ENCODE measurements around the gene RASSF7. TPM values are rescaled to one million over a fixed set of nuclear protein-coding genes. Genes with fewer than 3 reads are reported as not detected.
A peak's percentile ranks its signal among the peaks of the same experiment; 100 is the strongest.
"Not testable (repeated sequence)": the region's sequence is repeated elsewhere in the genome, so short reads cannot be mapped to it uniquely, and the experiment has no call there.

Gene RASSF7, protein sequence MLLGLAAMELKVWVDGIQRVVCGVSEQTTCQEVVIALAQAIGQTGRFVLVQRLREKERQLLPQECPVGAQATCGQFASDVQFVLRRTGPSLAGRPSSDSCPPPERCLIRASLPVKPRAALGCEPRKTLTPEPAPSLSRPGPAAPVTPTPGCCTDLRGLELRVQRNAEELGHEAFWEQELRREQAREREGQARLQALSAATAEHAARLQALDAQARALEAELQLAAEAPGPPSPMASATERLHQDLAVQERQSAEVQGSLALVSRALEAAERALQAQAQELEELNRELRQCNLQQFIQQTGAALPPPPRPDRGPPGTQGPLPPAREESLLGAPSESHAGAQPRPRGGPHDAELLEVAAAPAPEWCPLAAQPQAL
- total RNA-seq (2014; rRNA removed): 6.2 and 8.8 TPM in 2 replicates
- polyA plus RNA-seq (2012): 17.1 TPM

DNA sequence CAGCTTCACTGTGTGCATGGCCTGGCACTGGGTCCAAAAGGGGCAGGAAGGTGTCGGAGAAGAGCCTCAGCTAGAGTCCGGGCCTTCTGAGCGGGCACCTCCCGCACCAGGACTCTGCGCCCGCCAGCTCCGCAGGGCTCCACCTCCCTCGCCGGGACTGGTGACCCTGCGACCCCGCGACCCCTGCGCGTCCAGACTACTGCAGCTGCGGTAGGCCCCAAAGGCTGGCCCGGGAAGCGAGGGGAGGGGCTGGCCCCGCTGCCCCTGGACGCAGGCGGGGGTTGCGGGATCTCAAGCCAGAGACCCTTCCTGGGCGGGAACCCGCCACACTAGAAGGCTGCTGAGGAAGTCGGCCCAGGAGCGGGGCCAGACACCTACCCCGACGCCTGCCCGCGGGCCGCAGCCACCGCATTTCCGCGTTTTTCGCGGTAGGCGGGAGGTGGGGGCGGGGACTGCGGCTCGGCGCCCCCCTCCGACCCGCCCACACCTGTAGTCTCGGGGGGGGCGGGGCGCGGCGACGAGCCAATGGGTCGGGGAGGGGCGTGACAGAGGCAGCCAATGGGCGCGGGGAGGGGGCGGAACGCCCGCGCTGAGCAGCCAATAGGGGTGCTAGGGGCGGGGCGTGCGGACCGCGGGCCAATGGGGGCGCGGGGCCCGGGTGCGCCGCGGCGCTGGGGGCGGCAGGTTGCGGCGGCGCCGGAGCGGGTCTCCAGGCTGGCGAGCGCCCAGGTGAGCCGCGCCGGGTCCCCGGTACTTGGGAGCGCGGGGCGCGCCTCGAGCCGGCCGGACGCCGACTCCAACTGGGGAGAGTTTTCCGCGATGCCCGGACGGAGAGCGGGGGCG is at the start of gene RASSF7, which contains the start of gene LMNTD2:
TSS of gene RASSF7 (plus strand) at position 666 of the 843 bp plus-strand sequence. CDS start 799 bp downstream, outside the sequence.
TSS of gene LMNTD2 (minus strand) at position 434 of the 843 bp plus-strand sequence. CDS start at position 412, 22 bp downstream.
- DNase-seq (ENCODE audit: low read depth): peak; percentile 59

DNA sequence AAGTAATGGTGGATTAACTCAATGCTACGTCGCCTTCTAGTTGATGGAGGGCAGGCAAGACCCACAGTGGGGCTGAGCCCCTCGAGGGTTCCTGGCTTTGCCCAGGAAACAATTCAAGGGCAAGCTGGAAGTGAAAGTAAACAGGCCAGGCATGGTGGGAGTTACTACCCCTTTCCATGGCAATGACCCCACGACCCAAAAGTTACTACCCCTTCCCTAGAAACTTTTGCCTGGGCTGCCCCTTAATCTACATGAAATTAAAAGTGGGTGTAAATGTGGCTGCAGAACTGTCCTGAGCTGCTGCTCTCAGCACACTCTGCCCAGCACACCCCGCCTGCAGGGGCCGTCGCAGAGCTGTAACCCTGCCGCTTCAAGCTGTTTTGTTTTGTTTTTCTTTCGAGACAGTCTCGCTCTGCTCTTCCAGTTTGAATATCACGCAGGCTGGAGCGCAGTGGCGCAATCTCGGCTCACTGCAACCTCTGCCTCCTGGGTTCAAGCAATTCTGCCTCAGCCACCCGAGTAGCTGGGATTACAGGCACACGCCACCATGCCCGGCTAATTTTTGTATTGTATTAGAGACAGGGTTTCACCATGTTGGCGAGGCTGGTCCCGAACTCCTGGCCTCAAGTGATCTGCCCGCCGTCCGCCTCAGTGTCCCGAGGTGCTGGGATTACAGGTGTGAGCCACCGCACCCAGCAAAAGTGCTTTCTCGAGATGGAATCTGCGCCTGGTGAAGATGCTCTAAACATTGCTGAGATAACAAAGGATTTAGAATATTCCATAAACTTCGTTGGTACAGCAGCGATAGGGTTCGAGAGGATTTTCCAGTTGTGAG is 47.8 kb upstream of the RASSF7 start:
- DNase-seq (ENCODE audit: low read depth): no peak

DNA sequence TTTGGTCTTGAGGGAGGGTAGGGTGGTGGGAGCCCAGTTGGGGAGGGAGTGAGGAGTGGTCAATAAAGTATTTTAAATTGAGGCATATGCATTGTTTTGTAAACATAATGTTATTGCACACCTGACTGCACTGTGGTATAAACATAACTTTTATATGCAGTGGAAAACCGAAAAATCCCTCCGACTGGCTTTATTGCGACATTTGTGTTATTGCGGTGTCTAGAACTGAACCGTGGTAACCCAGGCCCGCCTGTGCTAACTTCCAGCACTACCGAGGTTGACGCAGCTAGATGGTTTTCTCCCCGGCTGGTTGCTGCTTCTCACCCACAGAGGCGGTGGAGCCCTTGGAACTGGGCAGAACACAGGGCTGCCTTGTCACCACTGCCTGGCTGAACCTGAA is 46.2 kb upstream of the RASSF7 start:
- DNase-seq (ENCODE audit: low read depth): no peak

DNA sequence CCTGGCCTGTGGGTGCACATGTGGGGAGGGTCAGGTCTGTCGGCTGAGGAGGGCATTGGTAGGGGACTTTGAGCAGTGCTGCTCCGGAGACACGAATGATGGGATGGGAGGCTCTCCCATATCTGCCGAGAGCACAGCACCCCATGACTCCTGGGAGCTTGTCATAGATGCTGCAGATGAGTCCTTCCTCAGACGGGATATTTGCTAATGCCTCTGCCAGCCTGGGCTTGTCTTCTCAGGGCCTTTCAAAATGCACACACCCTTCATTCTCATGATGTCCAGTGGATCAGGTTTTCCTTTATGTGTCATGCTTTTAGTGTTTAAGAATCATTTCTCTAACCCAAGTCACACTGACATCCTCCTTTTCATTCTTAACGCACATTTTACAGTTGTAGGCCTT is 45.6 kb upstream of the RASSF7 start:
- no peak for DNase-seq (ENCODE audit: low read depth)

DNA sequence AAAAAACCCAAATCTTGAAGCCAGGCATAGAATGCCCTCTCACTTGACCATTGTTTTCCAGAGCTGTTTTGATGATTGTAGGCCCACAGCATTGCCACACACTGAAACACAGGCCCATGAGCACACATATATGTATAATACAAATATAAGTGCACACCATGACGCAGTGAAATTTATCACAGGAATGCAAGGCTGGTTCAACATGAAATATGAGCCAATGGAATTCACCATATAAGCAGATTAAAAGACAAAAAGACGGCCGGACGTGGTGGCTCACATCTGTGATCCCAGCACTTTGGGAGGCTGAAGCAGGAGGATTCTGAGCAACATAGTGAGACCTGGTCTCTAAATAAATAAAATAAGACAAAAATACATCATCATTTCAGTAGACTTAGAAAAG is 44.4 kb upstream of the RASSF7 start:
- no peak for DNase-seq (ENCODE audit: low read depth)

DNA sequence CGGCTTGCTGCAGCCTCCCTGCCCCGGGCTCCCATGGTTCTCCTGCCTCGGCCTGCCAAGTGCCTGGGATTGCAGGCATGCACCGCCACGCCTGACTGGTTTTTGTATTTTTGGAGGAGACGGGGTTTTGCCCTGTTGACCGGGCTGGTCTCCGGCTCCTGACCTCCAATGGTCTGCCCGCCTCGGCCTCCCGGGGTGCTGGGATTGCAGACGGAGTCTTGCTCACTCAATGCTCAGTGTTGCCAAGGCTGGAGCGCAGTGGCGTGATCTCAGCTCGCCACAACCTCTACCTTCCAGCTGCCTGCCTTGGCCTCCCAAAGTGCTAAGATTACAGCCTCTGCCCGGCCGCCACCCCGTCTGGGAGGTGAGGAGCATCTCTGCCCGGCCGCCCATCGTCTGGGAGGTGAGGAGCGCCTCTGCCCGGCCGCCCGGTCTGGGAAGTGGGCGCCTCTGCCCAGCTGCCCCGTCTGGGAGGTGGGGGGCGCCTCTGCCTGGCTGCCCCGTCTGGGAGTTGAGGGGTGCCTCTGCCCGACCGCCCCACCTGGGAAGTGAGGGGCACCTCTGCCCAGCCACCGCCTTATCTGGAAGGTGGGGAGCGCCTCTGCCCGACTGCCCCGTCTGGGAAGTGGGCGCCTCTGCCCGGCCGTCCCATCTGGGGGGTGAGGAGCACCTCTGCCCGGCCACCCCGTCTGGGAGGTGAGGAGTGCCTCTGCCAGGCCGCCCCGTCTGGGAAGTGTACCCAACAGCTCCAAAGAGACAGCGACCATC is 43.7 kb upstream of the RASSF7 start:
- DNase-seq (ENCODE audit: low read depth): not testable (repeated sequence)

DNA sequence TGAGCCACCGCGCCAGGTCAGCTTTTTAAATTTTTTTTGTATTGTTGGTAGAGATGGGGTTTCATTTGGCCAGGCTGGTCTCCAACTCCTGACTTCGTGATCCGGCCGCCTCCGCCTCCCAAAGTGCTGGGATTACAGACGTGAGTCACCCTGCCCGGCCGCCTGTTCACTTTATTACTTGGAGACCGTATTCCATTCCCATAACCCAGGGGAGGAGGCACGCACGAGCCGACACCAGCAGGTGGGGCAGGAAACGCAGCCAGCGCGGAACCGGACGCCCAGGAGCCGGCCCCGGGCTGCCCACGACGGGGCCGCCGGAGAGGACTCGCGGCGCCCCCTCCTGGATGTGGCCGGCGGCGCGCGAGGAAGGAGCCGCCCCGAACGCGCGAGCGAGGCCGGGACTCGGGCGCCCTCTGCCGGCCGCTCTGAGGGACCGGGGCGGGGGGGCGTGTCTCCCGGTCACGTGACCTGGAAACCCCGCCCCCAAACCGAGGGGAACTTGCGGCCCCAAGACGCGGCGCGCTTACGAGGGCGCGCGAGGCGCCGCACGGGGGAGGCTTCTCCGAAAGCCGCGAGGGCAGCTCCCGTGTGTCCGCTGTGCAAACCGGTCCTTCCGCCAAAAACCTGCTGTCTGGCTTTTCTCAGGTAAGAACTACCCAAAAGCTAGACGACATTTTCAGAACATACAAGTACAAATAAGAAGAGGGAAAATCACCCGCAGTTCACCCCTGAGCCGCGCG is 42.1 kb upstream of the RASSF7 start:
- DNase-seq (ENCODE audit: low read depth): peak; percentile 96

DNA sequence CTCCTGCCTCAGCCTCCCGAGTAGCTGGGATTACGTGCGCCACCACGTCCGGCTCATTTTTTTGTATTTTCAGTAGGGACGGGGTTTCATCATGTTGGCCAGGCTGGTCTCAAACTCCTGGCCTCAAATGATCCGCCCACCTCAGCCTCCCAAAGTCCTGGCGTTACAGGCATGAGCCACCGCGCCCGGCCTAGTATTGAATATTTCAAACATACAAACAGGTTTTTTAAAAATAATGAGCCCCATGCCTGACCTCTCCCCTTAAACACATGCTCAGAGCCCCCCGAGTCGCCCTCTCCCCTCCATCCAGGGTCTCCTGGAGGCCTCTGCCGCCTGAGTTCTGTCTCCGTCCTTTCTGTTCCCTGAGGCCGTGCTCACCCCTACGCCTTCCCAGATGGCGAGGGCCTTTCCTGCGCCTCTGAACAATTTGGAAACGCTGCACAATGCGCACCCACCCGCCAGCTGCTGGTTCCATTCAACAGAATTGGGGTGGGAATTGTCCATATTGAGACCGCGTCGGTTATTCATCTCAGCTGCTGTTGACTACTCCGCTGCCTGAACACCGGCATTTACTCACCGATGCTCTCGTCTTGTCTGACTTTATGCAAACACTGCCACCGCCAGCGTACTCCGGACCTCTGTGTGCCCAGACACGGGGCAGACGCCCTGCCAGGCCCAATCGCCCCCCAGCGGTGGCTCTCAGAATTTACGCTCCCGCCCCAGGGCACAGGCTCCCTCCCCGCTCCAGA is 40.2 kb upstream of the RASSF7 start:
- DNase-seq (ENCODE audit: low read depth): no peak

DNA sequence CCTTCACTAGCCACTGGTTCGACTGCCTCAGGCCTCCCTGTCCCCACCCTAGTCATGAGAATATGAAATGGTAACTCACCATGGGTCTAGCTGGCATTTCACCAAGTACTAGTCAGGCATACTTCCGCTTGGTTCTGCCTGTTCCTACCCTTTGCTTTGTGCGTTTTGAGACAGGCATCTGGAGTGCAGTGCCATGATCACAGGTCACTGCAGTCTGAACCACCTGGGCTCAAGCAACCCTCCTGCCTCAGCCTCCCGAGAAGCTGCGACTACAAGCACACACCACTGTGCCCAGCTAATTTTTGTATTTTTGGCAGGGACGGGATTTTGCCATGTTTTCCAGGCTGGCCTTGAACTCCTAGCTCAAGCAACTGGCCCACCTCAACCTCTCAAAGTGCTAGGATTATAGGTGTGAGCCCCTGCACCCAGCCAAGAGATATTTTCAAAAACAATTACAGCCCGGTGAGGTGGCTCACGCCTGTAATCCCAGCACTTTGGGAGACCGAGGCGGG is 39.5 kb upstream of the RASSF7 start:
- no peak for DNase-seq (ENCODE audit: low read depth)

DNA sequence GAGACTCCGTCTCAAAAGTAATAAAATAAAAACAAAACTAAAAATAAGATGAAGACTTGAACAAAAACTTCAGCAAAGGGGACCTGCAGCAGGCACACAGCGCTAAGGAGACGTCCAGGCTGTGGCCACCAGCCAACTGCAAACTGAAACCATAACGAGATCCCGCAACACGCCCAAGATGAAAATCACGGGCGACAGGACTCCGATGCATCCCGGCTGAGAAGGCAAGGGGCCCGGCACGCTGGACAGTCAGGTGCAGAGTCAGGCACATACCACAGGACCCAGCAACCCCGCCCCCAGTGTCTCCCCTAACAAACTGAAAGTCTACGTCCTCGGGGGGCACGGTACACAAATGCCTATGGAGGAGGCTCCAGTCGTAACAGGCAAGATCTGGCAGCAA is 34.6 kb upstream of the RASSF7 start:
- DNase-seq (ENCODE audit: low read depth): no peak

DNA sequence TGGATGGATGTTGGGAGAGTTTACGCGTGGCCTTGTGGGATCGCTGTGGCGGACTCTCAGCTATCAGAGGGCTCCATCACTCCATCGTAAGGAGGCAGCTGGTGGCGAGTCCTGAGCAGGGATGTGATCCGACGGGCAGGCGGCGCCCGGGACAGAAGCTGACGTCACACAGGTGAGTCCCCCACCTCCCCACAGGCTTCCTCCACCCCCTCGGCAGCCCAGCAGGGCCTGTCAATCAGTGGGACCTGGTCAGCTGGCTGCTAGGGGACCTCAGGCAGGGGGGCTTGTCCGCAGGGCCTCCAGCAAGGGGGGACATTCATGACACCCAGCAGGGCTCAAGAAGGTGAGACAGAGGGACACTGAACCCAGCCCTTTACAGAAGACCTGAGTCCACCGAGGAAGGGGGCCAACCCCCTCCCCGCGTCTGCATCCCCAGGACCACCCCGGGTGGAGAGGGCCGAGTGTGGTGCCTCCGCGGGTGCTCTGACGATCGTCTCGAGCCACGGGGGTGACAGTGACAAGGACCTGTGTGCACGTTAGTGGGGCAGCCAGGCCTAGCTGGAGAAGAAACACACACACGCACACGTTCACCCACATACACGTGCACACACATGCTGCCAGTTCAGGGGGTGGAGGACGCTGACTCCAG is 32.5 kb upstream of the RASSF7 start:
- DNase-seq (ENCODE audit: low read depth): no peak

DNA sequence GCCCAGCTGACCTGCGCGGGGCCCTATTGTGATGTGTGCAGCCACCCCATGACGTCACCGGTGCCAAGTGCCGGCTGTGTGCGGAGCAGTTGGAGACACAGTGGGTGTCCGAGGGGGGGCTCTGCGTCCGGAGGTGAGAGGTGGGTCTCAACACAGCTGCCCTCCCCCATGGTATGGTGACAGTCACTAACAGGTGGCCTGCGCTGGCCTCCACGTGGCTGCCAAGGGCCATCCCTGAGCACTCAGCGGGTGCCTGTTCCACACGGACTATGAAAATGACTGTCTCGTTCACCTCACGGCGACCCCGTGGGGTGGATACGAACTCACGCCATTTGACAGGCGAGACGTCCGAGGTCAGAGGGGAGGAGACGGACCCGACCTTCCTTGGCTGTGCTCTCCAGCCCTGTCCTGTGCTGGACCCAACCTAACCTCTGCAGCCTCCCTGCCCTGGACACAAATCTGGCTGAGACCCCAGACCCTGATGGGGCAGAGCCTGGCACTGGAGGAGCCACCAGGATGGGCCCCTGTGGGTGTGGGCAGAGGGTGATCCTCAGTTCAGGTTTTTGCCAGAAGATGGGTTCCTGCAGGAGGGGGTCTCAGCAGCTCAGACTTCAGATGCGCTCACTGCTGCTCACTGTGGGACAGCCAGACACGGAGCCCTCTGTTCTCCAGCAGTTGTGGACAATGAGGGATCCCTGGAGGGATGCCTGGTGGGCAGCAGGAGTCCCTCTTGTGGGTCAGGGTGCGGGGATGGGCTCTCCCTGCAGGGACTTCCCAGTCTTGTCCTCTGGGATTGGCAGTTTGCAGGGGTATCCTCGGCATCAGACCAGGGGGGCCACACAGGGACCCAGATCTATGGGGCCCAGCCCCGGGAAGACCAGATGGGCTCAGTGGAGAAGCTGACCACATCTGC is 31.7 kb upstream of the RASSF7 start:
- no peak for DNase-seq (ENCODE audit: low read depth)

DNA sequence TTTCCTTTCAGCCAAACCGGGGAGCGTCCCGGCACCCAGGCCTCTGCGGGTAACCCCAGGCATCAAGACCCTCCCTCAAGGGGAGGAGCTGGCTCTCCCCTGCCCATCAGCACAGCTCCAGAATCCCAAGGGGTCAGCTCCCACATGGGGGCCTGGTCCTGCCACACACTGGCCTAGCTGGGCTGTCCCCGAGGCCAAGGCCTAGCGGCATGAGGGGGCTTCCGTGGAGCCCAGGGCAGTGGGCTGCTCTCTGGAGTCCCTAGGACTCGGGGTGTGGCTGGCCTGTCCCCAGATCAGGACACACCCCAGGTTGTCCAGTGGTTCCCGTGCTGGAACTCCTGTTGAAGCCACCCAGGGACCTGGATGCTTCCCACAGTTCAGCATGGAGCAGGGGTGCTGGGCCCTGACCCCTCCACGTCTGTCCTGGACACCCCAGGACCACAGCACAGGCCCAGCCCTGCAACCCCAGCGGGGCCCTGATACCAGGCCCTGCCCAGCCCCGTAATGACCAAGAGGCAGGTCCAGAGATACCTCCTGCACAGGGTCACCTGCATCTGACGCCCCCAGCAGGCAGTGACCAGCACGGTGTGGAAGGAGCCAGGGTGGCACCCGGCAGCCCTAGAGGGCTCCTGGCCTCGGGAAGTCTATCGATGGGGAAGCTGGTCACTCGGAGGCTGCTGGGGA is 30.9 kb upstream of the RASSF7 start:
- DNase-seq (ENCODE audit: low read depth): no peak

DNA sequence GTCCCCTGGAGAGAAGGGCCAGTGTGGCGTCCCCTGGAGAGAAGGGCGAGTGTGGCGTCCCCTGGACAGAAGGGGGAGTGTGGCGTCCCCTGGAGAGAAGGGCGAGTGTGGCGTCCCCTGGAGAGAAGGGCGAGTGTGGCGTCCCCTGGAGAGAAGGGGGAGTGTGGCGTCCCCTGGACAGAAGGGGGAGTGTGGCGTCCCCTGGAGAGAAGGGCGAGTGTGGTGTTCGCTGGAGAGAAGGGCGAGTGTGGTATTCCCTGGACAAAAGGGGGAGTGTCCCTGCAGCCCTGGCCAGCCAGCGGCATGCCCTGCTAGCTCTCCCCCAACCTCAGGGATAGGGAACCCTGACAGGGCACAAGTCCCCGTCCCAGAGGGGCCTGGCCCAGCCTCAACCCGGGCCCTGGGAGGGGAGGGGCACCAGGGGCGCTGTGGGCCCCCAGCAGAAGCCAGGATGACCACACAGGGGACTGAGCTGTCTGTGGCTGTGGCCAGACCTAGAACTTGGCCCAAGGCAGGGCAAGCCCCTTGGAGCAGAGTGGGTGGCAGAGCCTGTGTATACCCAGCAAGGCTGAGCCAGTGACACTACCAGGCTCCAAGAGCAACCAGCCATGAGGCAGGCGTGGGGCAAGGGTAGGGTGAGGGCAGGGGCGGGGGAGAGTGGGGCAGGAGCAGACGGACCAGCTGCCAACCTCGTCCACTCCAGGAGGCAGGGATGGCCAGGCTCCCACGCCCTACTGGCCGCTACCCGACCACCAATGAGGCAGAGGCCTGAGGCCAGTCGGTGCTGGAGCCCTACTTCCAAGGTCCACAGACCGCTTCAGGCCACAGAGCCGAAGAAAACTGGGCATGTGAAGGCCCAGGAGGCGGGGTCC is 29.6 kb upstream of the RASSF7 start:
- no peak for DNase-seq (ENCODE audit: low read depth)

DNA sequence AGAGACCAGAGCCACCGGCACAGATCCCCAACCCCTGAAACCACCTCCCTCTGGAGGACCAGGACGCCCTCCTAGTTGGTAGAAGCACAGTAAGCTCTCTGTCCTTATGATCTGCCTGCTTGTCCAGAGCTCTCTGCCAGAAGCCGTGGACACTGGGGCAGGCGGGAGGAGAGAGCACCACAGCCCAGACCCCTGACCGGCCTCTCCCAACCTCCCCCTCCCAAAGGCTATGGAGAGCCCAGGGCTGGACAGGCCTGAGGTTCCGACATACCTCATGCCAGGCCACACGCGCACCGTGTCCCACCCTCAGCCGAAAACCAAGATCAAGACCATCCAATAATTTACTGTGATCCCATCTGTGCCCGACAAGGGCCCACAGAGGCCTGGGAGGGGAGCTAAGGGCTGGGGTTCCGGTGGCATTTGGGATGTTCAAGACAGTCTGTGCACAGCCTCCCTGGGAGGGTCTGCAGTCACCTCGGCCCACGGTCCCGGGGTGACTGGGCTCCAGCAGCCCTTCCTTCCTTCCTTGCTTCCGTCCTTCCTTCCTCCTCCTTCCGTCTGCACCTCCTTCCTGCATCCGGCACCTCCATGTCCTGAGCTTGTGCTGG is 28.7 kb upstream of the RASSF7 start:
- DNase-seq (ENCODE audit: low read depth): no peak
